Calu3 (cell line): Measurements from ENCODE around the gene KRTAP5-8. TPM values are rescaled to one million over a fixed set of nuclear protein-coding genes. Genes with fewer than 3 reads are reported as not detected.

Source experiments
- BruUV-seq: library from RNA; stranded (reverse); fragments of 400-500 nt; replicated peaks from 2 replicates; lab custom pipeline; 2021; lab: Mats Ljungman, UMichigan
- CTCF ChIA-PET: fragments of 300-600 bp; sonication (Branson Sonifier 250); formaldehyde crosslinking; loops from one replicate; lab custom pipeline; 2022; ENCODE audit warnings: antibody characterized with exemption; lab: Charles Lee
- DNase-seq: peaks from one replicate; pipeline ENCODE4 v3.0.0; 2022
- H3K27ac Mint-ChIP-seq: one replicate; pipeline ENCODE4 v1.8.0; 2022; ENCODE audit warnings: mixed read lengths; ENCODE audit not compliant: unreplicated experiment
- H3K27me3 Mint-ChIP-seq: one replicate; pipeline ENCODE4 v1.8.0; 2022; ENCODE audit warnings: mixed read lengths; ENCODE audit not compliant: unreplicated experiment
- H3K36me3 Mint-ChIP-seq: one replicate; pipeline ENCODE4 v1.8.0; 2022; ENCODE audit warnings: mild to moderate bottlenecking, moderate library complexity, mixed read lengths; ENCODE audit not compliant: insufficient read depth, unreplicated experiment
- H3K4me1 Mint-ChIP-seq: one replicate; pipeline ENCODE4 v1.8.0; 2022; ENCODE audit warnings: mild to moderate bottlenecking, low read depth, mixed read lengths; ENCODE audit not compliant: unreplicated experiment
- H3K4me3 Mint-ChIP-seq: one replicate; pipeline ENCODE4 v1.8.0; 2022; ENCODE audit warnings: mild to moderate bottlenecking, low read depth, moderate library complexity, mixed read lengths; ENCODE audit not compliant: unreplicated experiment
- H3K9me3 Mint-ChIP-seq: one replicate; pipeline ENCODE4 v1.8.0; 2022; ENCODE audit warnings: low read depth, mixed read lengths; ENCODE audit not compliant: unreplicated experiment
- CTCF ChIP-seq: fragments of 200-600 bp; IDR thresholded peaks from one replicate; pipeline ENCODE4 v1.8.0; 2022; ENCODE audit warnings: antibody characterized with exemption; ENCODE audit not compliant: unreplicated experiment
- intact Hi-C: fragments of 100-400 bp; cut with micrococcal nuclease; formaldehyde crosslinking; loops from one replicate; pipeline ENCODE4 v1.10.0; 2022; ENCODE audit not compliant: unreplicated experiment
- total RNA-seq: library from RNA; stranded (reverse); gene quantifications from 2 replicates; pipeline ENCODE4 v1.2.3, GENCODE V29; 2022

KRTAP5-8 gene
- total RNA-seq, 1 experiment from 2014 or later, result not detected

DNA sequence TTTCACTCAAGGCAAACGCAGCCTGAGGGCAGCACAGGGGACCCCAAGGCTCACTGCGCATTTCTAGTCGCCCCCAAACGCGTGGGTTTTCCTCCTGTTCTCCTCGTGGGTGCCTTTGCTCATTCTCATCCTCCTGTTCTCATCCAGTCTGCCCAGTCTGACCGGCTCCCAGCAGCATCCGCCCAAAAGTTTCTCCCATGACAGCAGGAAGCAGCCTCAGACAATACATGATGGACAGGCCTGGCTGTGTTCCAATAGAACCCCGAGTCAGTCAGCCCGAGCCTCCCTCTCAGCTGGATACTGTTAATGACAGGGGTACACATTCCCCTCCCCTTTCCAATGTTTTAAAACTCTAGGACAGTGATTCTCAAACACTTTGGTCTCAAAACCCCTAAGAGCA lies 33.3 kb upstream of the KRTAP5-8 start:
- DNase-seq, result no peak
- Mint-ChIP-seq H3K9me3 (peaks cover 3% of the 10 kb centered on the region), H3K4me3 (no peak overlapping the region), H3K27ac (no peak overlapping the region), H3K27me3 (no peaks in the 10 kb centered on the region), H3K4me1 (peaks cover 9% of the 10 kb centered on the region), H3K36me3 (peaks cover 4% of the 10 kb centered on the region)
- CTCF ChIA-PET, result interaction anchor here (0.6 kb wide), 1 partner anchor 1757 kb away, joined by 6 read pairs; no protein-coding TSS in a partner anchor
- TF ChIP-seq CTCF, result no peak
- intact Hi-C loops, result no loop called here
- no TSS peak for BruUV-seq

DNA sequence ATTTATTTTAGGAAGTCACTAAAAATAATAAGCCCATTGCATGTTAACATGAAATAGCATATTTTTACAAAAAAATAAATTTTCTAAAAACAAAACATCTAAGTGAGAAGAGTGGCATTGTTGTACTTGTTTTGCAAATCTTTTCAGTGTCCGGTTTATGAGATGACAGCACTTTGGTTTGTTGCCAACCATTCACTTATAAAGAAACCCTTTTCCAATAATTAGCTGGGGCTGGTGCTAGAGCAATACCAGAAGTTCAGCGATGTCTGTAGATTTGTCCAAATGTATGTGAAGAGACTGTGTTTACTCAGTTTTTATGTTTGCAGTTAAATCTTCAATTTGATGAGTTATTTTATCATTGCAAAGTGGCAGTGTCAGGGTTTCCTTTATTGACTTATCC lies 32.8 kb upstream of the KRTAP5-8 start:
- H3K4me3 Mint-ChIP-seq, result no peak overlapping the region
- H3K36me3 Mint-ChIP-seq, result peaks cover 4% of the 10 kb centered on the region
- CTCF ChIA-PET, result no interaction called here
- DNase-seq, result no peak
- H3K27me3 Mint-ChIP-seq, result no peaks in the 10 kb centered on the region
- BruUV-seq, result no TSS peak
- intact Hi-C loops, result no loop called here
- H3K27ac Mint-ChIP-seq, result no peak overlapping the region
- H3K9me3 Mint-ChIP-seq, result peaks cover 4% of the 10 kb centered on the region
- no peak for TF ChIP-seq CTCF
- H3K4me1 Mint-ChIP-seq, result peaks cover 9% of the 10 kb centered on the region

DNA sequence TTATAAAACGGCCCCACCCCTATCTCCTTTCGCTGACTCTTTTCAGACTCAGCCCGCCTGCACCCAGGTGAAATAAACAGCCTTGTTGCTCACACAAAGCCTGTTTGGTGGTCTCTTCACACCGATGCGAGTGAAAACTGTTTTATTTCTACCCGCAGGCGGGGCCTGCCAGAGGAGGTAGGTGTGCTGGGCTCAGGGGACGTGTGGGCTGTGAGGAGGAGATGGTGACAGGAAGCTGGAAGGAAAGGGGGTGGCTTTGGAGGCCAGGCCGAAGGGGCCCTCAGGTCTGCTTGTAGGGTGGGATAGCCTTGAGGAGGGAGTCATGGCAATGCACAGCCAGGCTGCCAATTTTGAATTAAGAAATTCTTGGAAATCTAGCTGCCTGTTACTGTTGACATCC lies 32.0 kb upstream of the KRTAP5-8 start:
- Mint-ChIP-seq H3K9me3 (peaks cover 4% of the 10 kb centered on the region), H3K27ac (no peak overlapping the region), H3K4me3 (no peak overlapping the region), H3K4me1 (peaks cover under 1% of the 10 kb centered on the region), H3K36me3 (no peaks in the 10 kb centered on the region), H3K27me3 (no peaks in the 10 kb centered on the region)
- DNase-seq, result no peak
- TF ChIP-seq CTCF, result no peak
- intact Hi-C loops, result no loop called here
- CTCF ChIA-PET, result no interaction called here
- BruUV-seq, result no TSS peak

DNA sequence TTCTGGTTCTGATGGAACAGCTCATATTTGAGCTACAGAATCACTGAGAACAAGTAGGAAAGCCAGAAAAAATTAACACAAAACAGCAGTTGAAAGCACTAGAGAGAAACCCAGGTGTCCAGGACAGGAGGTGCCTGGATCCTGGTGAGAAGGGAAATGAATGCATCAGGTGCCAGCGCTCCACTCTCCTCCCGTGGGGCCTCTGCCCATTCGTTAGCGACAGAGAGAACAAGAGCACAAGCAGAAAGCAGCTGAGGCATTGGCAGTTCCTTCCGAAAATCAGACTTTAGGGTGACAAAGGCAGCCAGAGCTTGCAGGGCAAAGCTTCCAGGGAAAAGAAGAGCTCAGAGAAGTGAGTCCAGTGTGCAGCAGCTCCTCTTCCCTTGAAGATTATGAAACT lies 30.7 kb upstream of the KRTAP5-8 start:
- no peak overlapping the region for H3K27ac Mint-ChIP-seq
- TF ChIP-seq CTCF, result no peak
- no peaks in the 10 kb centered on the region for H3K36me3 Mint-ChIP-seq
- peaks cover 6% of the 10 kb centered on the region for H3K9me3 Mint-ChIP-seq
- BruUV-seq, result no TSS peak
- H3K4me1 Mint-ChIP-seq, result no peaks in the 10 kb centered on the region
- CTCF ChIA-PET, result interaction anchor here (0.6 kb wide), 1 partner anchor 1049 kb away, joined by 3 read pairs; no protein-coding TSS in a partner anchor
- intact Hi-C loops, result no loop called here
- no peak overlapping the region for H3K4me3 Mint-ChIP-seq
- no peaks in the 10 kb centered on the region for H3K27me3 Mint-ChIP-seq
- DNase-seq, result no peak
